GM21390 (cell line): ENCODE data around the gene BICD2.

Experiments
- ATAC-seq: cut with Tn5 transposase; IDR thresholded peaks from one replicate; pipeline ENCODE4 v1.9.1; 2021; ENCODE audit not compliant: unreplicated experiment

Gene BICD2

DNA sequence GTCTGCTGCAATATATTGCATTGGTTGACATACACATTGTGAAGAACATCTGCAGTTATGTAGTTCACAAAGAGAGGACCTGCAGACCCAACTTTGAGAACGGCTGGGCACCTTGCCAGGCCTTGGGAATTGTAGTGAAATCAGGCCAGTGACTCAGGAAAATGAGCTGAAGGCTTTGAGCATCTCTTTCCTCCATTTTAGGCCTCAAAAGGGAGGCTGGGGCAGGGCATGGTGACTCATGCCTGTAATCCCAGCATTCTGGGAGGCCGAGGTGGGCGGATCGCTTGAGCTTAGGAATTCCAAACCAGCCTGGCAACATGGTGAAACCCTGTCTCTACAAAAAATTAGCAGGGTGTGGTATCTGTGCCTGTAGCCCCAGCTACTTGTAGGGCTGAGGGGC lies 93.3 kb downstream of the BICD2 start:
- ATAC-seq = no peak

DNA sequence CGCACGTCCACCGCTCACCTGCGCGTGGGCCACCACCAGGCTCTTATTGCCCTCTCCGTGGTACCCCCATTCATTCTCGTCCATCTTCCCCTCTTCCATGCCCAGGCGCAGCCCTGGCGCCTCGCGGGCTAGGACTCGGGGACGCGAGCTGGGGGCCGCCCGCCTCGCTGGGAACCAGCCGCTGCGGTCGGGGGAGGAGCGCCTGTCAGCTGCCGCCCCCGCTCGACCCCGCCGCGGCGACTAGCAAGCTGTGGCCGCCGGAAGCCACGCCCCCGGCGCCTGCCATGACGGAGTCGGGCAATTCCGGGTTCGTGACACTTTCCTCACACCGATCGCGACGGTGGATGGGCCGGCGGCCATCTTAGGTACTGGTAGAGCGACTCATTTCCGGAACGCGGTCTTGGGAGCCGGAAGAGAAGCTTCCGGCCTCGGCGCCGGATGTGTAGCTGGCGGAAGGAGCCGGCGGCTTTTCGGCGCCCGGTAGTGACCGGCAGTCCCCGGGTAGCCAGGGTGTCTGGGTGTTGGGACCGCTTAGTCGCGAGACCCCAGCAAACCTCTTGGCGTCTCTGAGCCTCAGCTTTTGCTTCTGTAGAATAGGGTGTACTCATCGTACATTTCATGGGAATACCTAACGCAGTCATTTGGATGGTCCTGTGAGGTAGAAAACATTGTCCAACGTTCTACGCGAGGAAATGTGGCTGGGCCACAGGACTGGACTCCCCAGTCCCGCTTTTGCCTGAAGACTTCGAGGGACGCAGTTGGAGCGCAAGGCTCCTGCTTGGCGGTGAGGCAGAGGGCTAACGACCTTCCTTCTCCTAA lies 94.5 kb downstream of the BICD2 start, which contains the start of gene IPPK:
TSS of gene IPPK (minus strand) at position 242 of the 819 bp plus-strand sequence. CDS start at position 99, 143 bp downstream.
- peak; percentile 93 for ATAC-seq

DNA sequence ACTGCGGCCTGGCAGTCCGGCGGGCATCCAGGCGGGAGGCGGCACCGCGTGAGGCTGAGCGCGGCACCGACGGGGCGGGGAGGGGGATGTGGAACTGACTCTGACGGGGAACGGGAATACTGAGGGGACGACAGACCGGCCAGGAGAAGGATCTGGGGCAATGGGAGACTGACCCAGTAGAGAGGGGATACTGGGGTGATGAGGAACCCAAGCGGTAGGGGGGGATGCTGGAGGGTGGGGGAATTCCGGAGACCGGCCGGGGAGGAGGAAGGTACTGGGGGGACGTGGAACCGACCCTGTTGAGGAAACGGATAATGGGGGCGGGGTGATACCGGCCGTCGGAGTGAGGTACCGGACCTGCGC lies 95.1 kb downstream of the BICD2 start:
- ATAC-seq = no peak

DNA sequence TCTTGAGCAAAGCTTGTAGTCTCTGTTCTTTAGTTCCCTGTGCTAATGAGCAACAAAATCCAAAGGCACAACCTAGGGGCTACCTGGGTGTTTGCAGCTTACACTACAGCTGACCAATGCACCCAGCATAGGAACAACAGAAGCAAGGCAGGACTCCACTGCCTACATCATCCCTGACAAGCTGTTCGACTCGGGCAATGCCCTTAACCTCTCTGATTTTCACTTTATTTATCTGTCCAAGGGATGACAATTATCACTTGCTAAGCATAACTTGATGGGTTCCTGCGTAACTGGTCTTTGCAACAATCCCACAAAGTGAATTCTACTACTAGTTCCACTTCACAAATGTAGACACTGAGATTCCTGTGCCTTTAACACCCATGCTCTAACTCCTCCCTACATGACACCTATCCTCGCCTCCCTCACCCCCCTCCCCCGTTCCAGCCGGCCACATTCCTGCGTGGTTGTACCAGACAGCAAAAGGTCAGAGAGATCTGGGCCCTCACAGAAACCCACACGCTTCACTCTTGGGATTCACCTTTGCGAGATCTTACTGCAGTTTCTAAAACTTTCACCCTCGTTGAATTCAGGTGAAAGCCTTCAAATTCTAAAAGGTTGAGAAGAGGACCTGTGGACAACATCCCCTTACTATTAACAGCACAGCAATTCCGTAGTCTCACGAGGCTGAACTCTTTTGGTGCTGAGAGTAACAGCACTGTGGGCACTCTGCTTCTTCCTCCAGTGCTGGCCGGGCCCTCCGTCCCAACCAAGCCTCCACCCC lies 95.7 kb downstream of the BICD2 start:
- ATAC-seq = peak; percentile 6

DNA sequence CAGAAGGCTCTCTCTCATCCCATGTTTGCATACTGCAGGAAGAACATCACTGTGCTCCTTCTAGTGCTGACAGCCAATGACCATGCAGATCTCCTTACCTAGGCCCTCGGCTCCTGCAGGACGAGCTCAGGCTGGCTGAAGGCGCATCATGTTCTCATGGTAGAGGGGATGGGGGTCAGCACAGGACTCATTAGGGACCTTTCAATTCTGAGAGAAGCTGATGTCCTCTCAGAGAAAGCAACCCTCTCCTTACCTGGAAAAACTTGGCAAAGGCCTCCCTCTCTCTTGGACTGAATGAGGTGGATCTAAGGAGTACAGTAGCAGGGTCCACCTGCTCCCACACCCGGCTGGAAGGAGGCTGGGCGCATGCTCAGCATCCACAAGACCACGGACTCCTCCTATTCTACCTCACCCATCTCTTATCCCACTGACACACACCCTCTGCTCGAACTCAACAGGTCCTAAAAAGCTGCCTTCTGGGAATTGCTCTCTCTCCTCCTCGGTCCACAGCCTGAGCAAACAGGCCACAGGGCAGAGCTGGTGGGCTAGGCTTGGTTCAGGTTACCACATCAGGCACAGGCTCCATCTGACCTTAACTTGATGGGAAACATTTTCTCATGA lies 97.6 kb downstream of the BICD2 start:
- ATAC-seq = no peak

DNA sequence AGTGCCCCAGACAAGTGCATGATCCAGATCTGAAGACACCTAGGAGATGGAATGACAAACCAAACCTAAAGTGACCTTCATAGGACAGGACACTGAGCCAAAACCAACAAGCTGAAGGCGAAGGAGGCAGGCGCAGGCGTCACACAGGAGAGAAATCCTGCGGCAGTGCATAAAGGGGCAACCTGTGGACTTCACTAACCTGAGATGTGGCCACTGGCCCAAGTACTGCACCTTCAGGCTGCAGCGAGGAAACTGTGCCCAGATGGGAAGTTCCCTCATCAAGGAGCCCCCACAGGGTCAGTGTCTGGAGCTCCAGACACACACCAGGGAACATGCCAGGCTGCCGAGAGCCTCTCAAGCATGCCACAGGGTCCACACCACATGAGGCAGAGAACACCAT lies 98.4 kb downstream of the BICD2 start:
- no peak for ATAC-seq

DNA sequence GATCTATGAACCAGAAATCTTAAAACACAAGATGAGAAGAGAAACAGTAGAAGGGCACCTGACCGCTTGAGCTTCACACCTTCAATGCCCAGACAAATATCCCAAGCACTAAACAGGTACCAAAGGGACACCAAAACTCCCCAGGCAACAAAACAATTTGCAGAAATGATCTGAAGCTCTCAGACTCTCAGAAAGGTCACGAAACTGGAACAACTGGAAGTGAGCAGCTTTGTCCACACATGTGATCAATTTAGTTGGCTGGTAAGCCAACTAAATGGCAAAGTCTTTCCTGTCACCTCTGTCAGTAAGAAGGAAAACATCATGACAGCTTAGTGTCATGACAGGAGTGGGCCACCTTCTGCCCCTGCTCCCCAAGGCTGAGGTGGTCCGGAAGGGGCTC lies 98.8 kb downstream of the BICD2 start:
- no peak for ATAC-seq

DNA sequence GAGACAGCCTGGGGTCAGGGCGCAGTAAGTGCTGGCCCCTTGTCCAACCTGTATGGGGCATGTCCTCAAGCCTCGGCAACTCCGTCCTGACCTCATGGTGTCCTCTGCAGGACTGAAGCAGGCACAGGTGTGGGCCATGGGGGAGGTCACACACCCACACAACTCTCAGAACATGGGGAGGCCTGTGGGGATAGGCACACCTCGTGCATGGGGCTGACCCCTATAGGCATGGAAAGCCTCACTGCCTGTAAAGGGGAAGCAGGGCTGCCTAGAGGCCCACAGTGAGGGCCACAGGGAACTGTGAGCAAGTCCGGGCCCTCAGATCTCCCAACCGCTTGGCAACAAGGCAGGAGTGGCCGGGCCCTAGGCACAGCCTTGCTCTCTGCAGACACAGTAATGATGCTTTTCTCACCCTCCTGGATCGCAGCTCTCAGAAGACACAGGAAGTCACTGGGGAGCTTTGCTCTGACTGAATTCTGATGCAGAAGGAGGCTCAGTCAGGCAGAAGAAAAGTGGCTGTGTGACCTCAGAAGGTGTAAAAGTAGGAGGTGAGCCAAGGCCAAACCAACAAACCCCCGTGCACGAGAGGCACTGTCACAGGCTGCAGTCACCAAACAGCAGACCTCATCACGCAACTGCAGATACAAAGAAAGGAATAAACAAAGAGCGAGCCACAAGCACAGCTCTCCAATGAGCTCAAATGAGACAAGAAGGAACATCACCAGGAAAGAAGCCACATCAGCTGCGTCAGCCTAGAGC lies 100.1 kb downstream of the BICD2 start:
- ATAC-seq = no peak

DNA sequence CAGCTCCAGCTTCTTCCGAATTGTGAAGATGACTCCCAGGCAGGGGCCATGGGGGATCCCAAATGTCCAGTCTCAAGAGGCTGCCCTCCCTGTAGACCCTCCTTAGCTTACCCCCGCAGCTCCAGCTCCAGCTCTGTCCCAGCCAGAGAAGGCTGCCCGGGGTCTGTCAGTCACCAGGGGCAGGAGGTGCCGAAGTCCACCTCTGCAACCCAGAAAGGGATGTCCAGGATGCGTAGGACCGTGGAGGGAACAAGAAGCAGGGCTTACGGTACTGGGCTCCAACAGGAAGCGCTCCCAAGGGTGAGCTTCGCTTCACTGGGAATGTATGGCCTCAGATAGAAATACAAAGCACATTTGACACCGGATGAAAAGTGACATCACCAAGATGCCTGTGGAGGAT lies 100.7 kb downstream of the BICD2 start:
- ATAC-seq = no peak

DNA sequence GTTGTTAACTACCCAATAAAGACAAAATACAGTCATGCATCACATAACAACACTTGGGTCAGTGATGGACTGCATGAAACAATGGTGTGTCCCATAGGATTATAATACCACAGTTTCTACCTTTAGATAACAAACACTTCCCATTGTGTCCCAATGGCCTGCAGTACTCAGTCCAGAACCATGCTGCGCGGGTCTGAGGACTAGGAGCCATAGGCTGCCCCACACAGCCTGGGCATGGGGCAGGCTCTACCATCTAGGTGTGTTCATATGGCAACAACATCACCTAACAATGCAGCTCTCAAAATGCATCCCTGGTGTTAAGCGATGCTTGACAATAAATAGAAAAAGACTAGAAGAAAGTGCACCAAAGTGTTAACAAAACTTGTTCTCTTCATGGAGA lies 101.5 kb downstream of the BICD2 start:
- ATAC-seq = no peak

DNA sequence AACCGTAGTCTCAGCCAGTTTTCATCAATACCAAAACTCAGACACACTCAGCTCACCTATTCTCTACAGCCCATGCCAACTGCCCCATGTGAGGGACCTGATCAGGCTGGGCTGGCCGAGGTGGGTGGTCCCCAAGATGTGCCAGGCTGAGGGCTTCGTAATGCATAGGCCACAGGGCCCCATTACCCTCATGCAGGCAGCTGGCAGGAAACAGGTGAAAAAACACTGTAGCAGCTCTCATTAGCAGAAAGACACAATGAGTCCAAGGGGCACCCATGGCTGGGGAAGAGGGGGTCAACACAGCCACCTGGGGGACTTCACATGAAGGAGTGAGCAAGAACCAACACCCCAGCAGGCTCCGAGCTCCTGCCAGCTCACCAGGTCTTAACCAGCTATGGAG lies 102.9 kb downstream of the BICD2 start:
- no peak for ATAC-seq
